Activated CD4-positive, alpha-beta T cell treated with anti-CD3 and anti-CD28 coated beads, Interleukin-2, amount 10 ng/mL, durations not matched to agents 7 days and 5 days (primary cell): Measurements from ENCODE around the gene TSPO. TPM values are rescaled to one million over a fixed set of nuclear protein-coding genes. Genes with fewer than 3 reads are reported as not detected.

Source experiments
- CTCF ChIA-PET: fragments of 350-600 bp; sonication (Branson Sonifier 250); formaldehyde crosslinking; loops from one replicate; lab custom pipeline; 2021; ENCODE audit warnings: antibody characterized with exemption; lab: Charles Lee
- POLR2A ChIA-PET: fragments of 350-600 bp; sonication (Branson Sonifier 250); formaldehyde crosslinking; loops from one replicate; lab custom pipeline; 2021; ENCODE audit warnings: antibody characterized with exemption; lab: Charles Lee
- DNase-seq: peaks from one replicate; pipeline ENCODE4 v3.0.0-alpha.2; 2020
- H3K27ac Mint-ChIP-seq: one replicate; pipeline ENCODE4 v1.8.0; 2021; ENCODE audit warnings: mild to moderate bottlenecking, moderate library complexity, mixed read lengths
- H3K27me3 Mint-ChIP-seq: one replicate; pipeline ENCODE4 v1.8.0; 2021; ENCODE audit warnings: mixed read lengths
- H3K36me3 Mint-ChIP-seq: one replicate; pipeline ENCODE4 v1.8.0; 2021; ENCODE audit warnings: low read depth, mixed read lengths
- H3K4me1 Mint-ChIP-seq: one replicate; pipeline ENCODE4 v1.8.0; 2021; ENCODE audit warnings: mixed read lengths
- H3K4me3 Mint-ChIP-seq: one replicate; pipeline ENCODE4 v1.8.0; 2021; ENCODE audit warnings: mild to moderate bottlenecking, moderate library complexity, mixed read lengths
- H3K9me3 Mint-ChIP-seq: one replicate; pipeline ENCODE4 v1.8.0; 2021; ENCODE audit warnings: mixed read lengths
- total RNA-seq, 2 experiments: library from RNA; stranded (reverse); gene quantifications; one replicate each; pipeline ENCODE4 v1.2.3, GENCODE V29; 2021

The TSPO gene
- total RNA-seq, 2 experiments from 2014 or later = 90.9 to 122 TPM

- Mint-ChIP-seq H3K4me1 (no peaks in the 10 kb centered on the region), H3K4me3 (no peak overlapping the region), H3K27me3 (no peaks in the 10 kb centered on the region), H3K36me3 (no peaks in the 10 kb centered on the region), H3K27ac (no peak overlapping the region), H3K9me3 (no peaks in the 10 kb centered on the region)
- POLR2A ChIA-PET = no interaction called here
- no peak for DNase-seq
- CTCF ChIA-PET = interaction anchor here (0.7 kb wide), 1 partner anchor 25 kb away, joined by 3 read pairs; the partner anchor contains the start of gene TTLL12
Observed at GRCh38 chr22:43211941-43212433, 60.6 kb downstream of the TSPO start.

DNA sequence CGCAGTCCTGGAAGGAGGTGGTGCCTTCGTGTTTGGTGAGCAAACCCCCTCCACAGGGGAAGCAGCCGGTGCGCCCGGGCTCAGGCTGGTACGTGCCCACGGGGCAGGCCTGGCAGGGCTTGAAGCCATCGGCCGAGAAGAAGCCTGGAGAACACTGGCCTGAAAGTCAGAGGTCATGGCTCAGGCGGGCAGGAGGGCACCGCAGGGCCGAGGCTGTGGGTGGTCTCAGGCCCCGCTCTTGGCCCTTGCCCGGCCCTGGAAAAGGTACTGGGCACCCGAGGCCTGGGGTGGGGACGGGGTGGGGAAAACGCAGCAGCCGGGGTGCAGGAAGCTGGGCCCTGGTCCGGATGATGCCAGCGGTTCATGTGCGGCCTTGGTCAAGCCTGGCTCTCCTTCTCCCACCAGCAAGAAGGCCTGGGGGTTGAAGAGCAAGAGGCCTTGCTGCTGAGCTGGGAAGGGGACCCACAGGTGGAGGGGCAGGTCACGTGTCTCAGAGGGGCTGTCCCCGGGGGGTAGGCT lies 61.1 kb downstream of the TSPO start:
- H3K27ac Mint-ChIP-seq = no peak overlapping the region
- no peaks in the 10 kb centered on the region for H3K4me1 Mint-ChIP-seq
- no peak overlapping the region for H3K4me3 Mint-ChIP-seq
- no peaks in the 10 kb centered on the region for H3K36me3 Mint-ChIP-seq
- DNase-seq = no peak
- no peaks in the 10 kb centered on the region for H3K27me3 Mint-ChIP-seq
- H3K9me3 Mint-ChIP-seq = no peaks in the 10 kb centered on the region
- POLR2A ChIA-PET = no interaction called here
- CTCF ChIA-PET = interaction anchor here (0.7 to 1.6 kb wide), 2 partner anchors 10 to 25 kb away, joined by 3 read pairs; partner anchors contain the start of gene TTLL12

Other genes starting within 250 kb of the TSPO start
- 10 to 100 TPM; 32.3 to 35.8 TPM for gene PACSIN2, start 136.4 kb upstream of the TSPO start, total RNA-seq
- gene TTLL1, start 62.2 kb upstream of the TSPO start, total RNA-seq = 1 to 10 TPM; 9.0 to 9.3 TPM
- gene BIK, start 40.8 kb upstream of the TSPO start, total RNA-seq = 1 to 10 TPM; 1.4 to 1.9 TPM
- gene MCAT, start 8.2 kb upstream of the TSPO start, total RNA-seq = 10 to 100 TPM in 1 of 2 experiments, 1 to 10 TPM in 1; 9.5 to 10.4 TPM
- gene TTLL12, start 35.6 kb downstream of the TSPO start, total RNA-seq = 10 to 100 TPM; 42.9 to 44.6 TPM
- gene SCUBE1, start 191.8 kb downstream of the TSPO start, total RNA-seq = not detected